Mammary epithelial cell (primary cell): Measurements from ENCODE around the gene HSPA2.

Source experiments
- EZH2 ChIP-seq: IDR thresholded peaks from 2 replicates; pipeline ENCODE4 v1.6.1; 2012; ENCODE audit warnings: low read length, inconsistent platforms, borderline replicate concordance
- TF ChIP-seq, protein P1 (sequence below), 2 donors: IDR thresholded peaks in 1 of 2; conservative IDR thresholded peaks in 1 of 2; 2 replicates each; pipeline ENCODE4 v1.5.1; 2011 to 2012; ENCODE audit warnings: inconsistent platforms in 2 of 2, low read length in 2 of 2, mild to moderate bottlenecking in 2 of 2, control low read depth in 1 of 2, low read depth in 1 of 2; ENCODE audit not compliant: insufficient read depth in 1 of 2; ENCODE audit errors: extremely low read depth in 1 of 2

DNA sequence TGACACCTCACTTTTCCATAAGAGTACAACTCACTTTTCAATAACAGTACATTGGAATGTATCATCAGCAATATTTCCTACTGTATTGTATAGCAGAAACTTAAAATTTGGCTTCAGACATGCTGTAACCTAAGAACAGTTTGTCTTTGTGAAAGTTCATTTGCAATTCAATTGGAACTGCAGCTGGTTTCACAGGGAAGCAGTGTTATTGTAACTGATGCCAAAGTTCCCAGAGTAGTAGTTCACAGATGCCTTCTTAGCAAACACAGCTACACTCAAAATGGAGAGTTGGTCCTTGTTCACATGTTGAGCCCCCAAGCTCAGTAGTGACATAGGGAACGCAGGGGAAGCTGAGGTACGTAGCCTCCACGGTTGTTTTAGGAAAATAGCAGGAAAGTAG, 32.6 kb downstream of the HSPA2 start:
- TF ChIP-seq, protein P1, sequence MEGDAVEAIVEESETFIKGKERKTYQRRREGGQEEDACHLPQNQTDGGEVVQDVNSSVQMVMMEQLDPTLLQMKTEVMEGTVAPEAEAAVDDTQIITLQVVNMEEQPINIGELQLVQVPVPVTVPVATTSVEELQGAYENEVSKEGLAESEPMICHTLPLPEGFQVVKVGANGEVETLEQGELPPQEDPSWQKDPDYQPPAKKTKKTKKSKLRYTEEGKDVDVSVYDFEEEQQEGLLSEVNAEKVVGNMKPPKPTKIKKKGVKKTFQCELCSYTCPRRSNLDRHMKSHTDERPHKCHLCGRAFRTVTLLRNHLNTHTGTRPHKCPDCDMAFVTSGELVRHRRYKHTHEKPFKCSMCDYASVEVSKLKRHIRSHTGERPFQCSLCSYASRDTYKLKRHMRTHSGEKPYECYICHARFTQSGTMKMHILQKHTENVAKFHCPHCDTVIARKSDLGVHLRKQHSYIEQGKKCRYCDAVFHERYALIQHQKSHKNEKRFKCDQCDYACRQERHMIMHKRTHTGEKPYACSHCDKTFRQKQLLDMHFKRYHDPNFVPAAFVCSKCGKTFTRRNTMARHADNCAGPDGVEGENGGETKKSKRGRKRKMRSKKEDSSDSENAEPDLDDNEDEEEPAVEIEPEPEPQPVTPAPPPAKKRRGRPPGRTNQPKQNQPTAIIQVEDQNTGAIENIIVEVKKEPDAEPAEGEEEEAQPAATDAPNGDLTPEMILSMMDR (conservative IDR thresholded peaks at IDR 0.05 in 1 of 2, IDR thresholded peaks at IDR 0.05 in 1 of 2; ENCODE audit: extremely low read depth in 1 of 2, insufficient read depth in 1 of 2, low read depth in 1 of 2, low read length in 2 of 2) = no peak
- TF ChIP-seq EZH2 = no peak
